ENCODE measurements around the gene C16orf78.

DNA sequence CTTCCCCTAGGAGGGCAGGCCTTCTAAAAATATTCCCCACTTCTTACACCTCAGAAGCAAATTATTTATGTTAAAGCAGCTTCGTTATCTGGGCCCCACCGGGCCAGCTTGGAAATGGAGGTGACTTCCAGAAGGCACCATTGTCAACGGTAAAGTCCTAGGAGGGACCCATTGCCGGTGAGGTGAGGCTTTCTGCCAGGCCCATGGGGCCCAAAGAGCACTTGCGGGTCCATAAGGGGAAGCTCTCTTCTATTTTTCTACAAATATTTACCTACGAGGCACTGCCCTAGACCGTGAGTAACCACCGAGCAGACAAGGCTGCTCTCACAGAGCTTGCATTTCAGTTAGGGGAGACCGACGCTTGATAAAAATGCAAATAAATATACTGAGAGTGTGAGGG, 41.5 kb downstream of the C16orf78 start:
- TF ChIP-seq, protein P1, sequence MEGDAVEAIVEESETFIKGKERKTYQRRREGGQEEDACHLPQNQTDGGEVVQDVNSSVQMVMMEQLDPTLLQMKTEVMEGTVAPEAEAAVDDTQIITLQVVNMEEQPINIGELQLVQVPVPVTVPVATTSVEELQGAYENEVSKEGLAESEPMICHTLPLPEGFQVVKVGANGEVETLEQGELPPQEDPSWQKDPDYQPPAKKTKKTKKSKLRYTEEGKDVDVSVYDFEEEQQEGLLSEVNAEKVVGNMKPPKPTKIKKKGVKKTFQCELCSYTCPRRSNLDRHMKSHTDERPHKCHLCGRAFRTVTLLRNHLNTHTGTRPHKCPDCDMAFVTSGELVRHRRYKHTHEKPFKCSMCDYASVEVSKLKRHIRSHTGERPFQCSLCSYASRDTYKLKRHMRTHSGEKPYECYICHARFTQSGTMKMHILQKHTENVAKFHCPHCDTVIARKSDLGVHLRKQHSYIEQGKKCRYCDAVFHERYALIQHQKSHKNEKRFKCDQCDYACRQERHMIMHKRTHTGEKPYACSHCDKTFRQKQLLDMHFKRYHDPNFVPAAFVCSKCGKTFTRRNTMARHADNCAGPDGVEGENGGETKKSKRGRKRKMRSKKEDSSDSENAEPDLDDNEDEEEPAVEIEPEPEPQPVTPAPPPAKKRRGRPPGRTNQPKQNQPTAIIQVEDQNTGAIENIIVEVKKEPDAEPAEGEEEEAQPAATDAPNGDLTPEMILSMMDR (IDR thresholded peaks at IDR 0.05) = no peak
- TF ChIP-seq POLR2A (IDR thresholded peaks at IDR 0.05) = no peak
